Cerebellar cortex (tissue), 1 donor: ENCODE measurements around the gene LAMA4.
A peak's percentile ranks its signal among the peaks of the same experiment; 100 is the strongest.
"Not testable (repeated sequence)": the region's sequence is repeated elsewhere in the genome, so short reads cannot be mapped to it uniquely, and the experiment has no call there.

ENCODE experiments used
- DNase-seq: peaks from one replicate; pipeline ENCODE4 v3.0.0-alpha.2; 2015; ENCODE audit warnings: low spot score

LAMA4 gene

DNA sequence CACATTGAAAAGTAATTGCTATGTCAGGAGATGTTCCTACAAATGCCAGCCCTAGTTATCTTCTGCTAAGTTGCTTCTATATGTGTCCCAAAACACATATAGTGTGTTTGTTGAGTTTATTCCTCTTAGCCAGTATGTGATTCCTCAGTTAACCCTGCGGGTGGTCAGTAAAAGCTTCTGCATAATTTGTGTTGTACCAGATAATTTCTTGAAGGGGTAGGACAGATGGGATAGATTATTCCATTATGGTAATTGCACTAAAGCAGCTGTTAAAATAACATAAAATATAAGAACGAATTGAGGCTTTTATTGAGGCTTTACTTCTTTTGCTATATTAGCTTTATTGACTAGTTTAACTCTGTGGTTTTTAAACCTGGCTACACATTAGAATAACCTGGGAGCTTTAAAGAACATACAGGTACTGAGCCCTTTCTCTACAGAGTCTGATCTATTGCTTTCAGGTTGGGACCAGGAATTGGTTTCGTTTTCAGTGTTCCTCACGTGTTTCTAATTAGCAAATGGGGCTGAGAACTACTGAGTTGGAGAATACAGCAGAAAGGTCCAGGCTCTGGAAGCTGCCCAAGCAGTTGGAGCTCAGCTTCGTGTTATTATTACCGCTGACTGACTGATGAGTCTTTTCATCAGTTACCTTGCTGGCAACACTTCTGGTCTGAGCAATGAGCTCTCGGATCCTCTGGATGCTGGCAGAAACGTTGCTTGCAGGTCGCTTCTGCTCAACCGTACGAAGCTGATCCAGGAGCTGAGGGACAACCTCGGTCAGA lies 110.0 kb downstream of the LAMA4 start:
- peak; percentile 75 for DNase-seq

GRCh38 chr6:112141707-112142106 lies 112.7 kb downstream of the LAMA4 start:
- no peak for DNase-seq

DNA sequence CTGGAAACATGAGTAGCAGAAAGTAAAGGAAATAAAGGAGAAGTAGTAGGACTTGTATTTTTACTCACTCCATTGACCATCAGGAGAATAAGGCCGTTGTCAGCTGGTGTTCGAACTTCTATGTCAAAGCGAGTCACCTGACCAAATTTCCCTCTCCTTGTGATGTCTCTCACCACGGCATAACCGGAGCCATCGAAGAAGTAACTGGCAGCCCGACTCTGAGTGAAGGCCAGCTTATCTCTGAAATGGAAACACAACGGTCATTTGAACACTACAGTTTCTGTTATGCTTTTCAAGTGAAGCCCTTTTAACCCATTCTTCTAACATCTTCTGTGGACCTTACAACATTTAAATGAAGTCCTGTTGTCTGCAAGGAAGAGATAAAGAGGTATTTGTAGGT lies 115.3 kb downstream of the LAMA4 start:
- DNase-seq = no peak

- DNase-seq = no peak
Measured at GRCh38 chr6:112130878-112131277, 123.5 kb downstream of the LAMA4 start.

DNA sequence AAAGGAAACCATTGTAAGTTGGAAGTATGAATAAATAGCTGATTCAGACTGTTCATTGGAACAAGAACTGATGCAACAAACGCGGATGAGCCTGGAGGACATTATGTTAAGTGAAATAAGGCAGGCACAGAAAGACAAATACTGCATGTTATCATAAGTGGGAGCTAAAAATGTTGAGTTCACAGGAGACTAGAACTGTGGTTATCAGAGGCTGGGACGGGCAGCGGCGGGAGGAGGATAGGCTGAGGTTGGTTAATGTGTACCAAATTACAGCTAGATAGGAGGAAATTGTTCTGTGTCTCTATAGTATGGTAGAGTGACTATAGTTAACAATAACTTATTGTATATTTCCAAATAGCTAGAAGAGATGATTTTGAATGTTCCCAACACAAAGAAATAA lies 126.2 kb downstream of the LAMA4 start:
- DNase-seq = no peak

- DNase-seq = no peak
Measured at GRCh38 chr6:112123982-112124381, 130.4 kb downstream of the LAMA4 start.

DNA sequence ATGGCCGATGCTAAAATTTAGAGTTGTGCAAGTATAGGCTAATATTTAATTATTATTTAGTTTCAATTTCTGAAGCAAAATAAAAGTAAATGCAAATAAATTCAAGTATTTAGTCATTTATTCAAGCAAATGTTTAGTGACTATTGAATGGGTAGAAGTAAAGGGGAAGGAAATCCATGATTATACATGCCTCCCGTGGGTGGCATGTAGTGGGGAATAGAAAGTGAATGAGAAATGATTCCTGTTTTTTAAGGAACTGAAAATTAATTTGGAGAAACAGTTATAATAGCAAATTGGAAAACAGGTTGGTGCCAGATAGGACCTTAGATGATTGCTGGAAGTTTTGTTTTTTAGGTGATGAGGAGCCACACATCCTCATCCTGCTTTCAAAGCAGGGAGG lies 131.6 kb downstream of the LAMA4 start:
- no peak for DNase-seq

DNA sequence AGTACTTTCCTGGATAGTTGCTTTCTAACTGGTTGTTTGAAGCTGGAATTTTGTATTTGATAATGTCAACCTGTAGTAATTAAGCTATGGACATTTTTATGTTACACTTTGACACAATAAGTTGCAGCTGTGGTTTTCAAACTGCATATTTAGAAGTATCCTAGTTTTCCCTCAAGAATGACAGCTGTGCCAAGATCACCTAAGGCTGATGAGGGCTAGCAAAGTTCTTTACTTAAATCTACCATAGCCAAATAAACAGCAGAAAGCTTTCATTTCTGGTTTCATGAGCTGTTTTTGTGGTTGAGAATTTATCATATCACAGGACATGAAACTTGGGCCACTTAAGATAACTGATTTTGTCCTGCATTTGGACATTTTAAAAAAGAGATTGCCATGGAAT lies 136.3 kb downstream of the LAMA4 start:
- no peak for DNase-seq

GRCh38 chr6:112117554-112117953 lies 136.8 kb downstream of the LAMA4 start:
- no peak for DNase-seq

GRCh38 chr6:112116221-112116620 lies 138.1 kb downstream of the LAMA4 start:
- no peak for DNase-seq

- DNase-seq = peak; percentile 15
Measured at GRCh38 chr6:112114577-112115223, 139.7 kb downstream of the LAMA4 start.

DNA sequence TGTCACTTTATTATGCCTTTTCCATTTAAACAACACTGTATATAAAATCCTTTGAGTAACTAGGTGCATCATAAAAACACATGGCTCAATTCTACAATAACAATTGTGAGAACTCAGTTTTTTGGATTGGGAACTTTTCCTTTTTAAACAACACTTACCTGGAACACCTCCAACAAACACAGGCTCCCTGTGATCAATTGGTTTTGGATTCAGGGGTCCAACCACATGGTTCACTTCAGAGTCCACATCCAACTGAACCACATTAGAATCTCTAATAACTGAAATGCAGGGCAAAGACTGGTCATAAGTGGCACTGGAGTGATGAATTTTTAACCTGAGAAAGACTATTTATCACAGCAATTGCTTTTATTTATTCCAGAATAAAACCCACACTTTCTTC lies 140.4 kb downstream of the LAMA4 start:
- no peak for DNase-seq

GRCh38 chr6:112113431-112113830 lies 140.9 kb downstream of the LAMA4 start:
- DNase-seq = no peak

- DNase-seq = no peak
Measured at GRCh38 chr6:112109262-112109661, 145.1 kb downstream of the LAMA4 start.

- no peak for DNase-seq
Measured at GRCh38 chr6:112106562-112106961, 147.8 kb downstream of the LAMA4 start.

DNA sequence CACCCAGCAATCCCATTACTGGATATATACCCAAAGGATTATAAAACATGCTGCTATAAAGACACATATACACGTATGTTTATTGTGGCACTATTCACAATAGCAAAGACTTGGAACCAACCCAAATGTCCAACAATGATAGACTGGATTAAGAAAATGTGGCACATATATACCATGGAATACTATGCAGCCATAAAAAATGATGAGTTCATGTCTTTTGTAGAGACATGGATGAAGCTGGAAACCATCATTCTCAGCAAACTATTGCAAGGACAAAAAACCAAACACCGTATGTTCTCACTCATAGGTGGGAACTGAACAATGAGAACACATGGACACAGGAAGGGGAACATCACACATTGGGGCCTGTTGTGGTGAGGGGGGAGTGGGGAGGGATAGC lies 148.3 kb downstream of the LAMA4 start:
- DNase-seq = not testable (repeated sequence)

DNA sequence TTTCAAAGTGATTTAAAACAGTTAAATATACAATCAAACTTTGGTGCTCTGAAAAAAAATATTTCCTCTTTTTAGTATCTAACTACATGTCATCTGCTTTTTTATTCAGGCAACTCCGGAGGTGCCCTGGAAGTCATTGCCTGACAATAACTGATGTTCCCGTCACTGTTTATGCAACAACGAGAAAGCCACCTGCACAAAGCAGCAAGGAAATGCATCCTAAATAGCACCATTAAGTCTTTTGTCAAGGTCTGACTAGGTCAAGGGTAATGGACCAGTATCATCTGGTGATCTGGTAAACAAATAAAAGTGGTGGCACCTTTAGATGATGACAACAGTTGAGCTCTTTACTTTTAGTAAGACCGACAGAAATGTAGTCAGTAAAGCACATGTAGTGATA lies 153.8 kb downstream of the LAMA4 start:
- DNase-seq = no peak

DNA sequence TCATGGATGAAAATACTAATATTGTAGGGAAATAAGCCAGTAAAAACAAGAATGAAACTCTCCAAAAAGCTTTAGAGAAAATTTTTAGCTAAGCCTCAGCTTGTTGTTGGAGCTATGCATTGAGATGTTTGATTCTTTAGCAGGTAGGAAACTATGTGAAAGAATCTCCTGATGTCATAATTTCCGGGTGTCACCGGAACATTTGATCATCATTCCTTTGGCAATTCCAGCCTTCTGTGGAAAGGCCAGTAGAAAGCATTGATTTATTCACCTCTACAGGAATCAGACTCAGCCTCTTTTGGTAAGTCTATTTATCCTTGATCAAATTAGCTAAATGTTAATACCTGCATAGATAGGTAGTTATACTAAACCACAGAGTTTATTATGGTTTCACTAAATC lies 157.5 kb downstream of the LAMA4 start:
- no peak for DNase-seq

GRCh38 chr6:112087916-112088315 lies 166.5 kb downstream of the LAMA4 start:
- no peak for DNase-seq

- DNase-seq = peak; percentile 98
Measured at GRCh38 chr6:112087136-112087911, 167.0 kb downstream of the LAMA4 start, which contains the start of the genes FAM229B and TUBE1. Gene FAM229B (plus strand): TSS chr6:112087591. CDS start chr6:112099284, 11,693 bp downstream. Gene TUBE1 (minus strand): TSS chr6:112087482. CDS start chr6:112087434, 48 bp downstream.

- DNase-seq = peak; percentile 65
Measured at GRCh38 chr6:112086744-112087135, 167.6 kb downstream of the LAMA4 start.

DNA sequence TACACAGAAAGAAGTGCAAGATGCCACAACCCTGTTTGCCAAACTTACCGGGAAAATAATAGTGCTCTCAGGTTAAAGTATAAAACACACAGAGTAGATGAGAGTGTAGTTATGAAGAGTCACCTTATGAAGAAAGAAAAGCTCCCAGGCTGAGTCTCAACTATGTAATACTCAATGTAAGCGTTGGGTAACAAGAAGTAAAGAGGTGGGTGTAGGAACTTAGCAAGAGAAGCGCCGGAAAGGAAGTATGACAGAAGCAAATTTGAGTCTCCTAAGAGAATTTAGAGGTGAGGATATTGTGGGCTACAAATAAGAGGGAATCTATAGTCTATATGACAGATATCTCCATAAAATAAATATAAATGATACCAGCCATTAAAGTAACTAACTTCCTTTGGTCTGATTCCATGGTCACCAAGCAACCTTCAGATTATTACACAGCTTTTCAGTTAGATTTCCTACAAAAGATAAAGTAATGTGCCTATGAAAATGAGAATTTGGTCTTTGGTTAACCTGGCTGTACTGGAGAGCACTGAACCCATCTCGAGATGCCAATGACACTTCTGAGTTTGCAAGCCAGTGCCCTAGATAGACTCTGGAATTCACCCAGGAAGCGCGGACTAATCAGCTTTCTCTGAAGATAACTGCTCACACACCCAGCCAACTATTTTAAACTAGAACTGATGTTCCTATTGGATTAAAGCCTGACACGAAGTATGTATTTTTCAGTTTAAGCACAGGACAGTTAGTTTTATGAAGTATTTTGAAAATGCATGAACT lies 168.9 kb downstream of the LAMA4 start:
- DNase-seq = peak; percentile 51
